Measurements from ENCODE around the gene PGAP2. TPM values are rescaled to one million over a fixed set of nuclear protein-coding genes. Genes with fewer than 3 reads are reported as not detected.
A peak's percentile ranks its signal among the peaks of the same experiment; 100 is the strongest.

The PGAP2 gene
- total RNA-seq, 1 donor from 2014 or later = 22.4 TPM

GRCh38 chr11:3808861-3809623 lies 682 bp downstream of the PGAP2 start:
- H3K9me3 Mint-ChIP-seq (ENCODE audit: unreplicated experiment) = no peaks in the 10 kb centered on the region
- no peak overlapping the region for H3K27ac ChIP-seq (ENCODE audit: low read depth, low read length)
- no peak for FAIRE-seq
- no peaks in the 10 kb centered on the region for H3K79me2 ChIP-seq (ENCODE audit: insufficient read depth, low read length)
- no peaks in the 10 kb centered on the region for H3K9me3 ChIP-seq (ENCODE audit: insufficient read depth, low read depth, low read length)
- no peaks in the 10 kb centered on the region for H3K27me3 Mint-ChIP-seq (ENCODE audit: low read depth, unreplicated experiment)
- H3K27me3 ChIP-seq (ENCODE audit: insufficient read depth, low read length) = no peaks in the 10 kb centered on the region
- peak overlapping the region; percentile 97 for H2AFZ ChIP-seq (ENCODE audit: low read depth, low read length)
- peak overlapping the region; percentile 90 for H3K4me3 ChIP-seq (ENCODE audit: insufficient read depth, low read depth, low read length)
- no peak overlapping the region for H3K27ac Mint-ChIP-seq (ENCODE audit: unreplicated experiment)
- H3K4me1 Mint-ChIP-seq (ENCODE audit: low read depth, unreplicated experiment) = peaks cover 4% of the 10 kb centered on the region
- H3K36me3 ChIP-seq (ENCODE audit: insufficient read depth, low read length) = no peaks in the 10 kb centered on the region
- H3K36me3 Mint-ChIP-seq (ENCODE audit: low read depth, unreplicated experiment) = peaks cover 6% of the 10 kb centered on the region
- peak; percentile 17 for DNase-seq (ENCODE audit: low read depth)
- peak overlapping the region; percentile 93 for H3K4me2 ChIP-seq (ENCODE audit: low read length)
- TF ChIP-seq, protein P1, sequence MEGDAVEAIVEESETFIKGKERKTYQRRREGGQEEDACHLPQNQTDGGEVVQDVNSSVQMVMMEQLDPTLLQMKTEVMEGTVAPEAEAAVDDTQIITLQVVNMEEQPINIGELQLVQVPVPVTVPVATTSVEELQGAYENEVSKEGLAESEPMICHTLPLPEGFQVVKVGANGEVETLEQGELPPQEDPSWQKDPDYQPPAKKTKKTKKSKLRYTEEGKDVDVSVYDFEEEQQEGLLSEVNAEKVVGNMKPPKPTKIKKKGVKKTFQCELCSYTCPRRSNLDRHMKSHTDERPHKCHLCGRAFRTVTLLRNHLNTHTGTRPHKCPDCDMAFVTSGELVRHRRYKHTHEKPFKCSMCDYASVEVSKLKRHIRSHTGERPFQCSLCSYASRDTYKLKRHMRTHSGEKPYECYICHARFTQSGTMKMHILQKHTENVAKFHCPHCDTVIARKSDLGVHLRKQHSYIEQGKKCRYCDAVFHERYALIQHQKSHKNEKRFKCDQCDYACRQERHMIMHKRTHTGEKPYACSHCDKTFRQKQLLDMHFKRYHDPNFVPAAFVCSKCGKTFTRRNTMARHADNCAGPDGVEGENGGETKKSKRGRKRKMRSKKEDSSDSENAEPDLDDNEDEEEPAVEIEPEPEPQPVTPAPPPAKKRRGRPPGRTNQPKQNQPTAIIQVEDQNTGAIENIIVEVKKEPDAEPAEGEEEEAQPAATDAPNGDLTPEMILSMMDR (IDR thresholded peaks at IDR 0.05; ENCODE audit: insufficient read depth, low read depth, low read length) = peak; percentile 29
- TF ChIP-seq EZH2 (IDR thresholded peaks at IDR 0.05; ENCODE audit: insufficient read depth, low read length) = no peak
- peak overlapping the region; percentile 87 for H3K9ac ChIP-seq (ENCODE audit: low read length)
- no peaks in the 10 kb centered on the region for H4K20me1 ChIP-seq (ENCODE audit: insufficient read depth, low read length)
- H3K4me1 ChIP-seq (ENCODE audit: insufficient read depth, low read length) = peaks cover 4% of the 10 kb centered on the region
- H3K4me3 Mint-ChIP-seq (ENCODE audit: unreplicated experiment) = peak overlapping the region; percentile 86

DNA sequence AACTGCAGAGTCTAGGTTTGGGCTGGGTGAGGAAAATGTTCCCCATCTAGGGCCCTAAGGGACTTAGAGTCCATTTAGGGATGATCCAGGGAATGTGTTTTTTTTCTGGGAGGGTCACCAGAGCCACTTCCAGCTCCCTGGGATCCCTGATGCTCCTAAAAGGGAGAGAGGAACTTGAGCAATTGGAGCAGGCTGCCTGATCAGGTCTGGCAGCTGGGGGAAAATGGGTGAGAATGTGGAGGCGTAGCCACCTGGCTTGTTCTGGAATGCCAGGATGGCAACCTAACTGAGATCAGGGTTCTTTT lies 1.2 kb downstream of the PGAP2 start:
- no peaks in the 10 kb centered on the region for H3K9me3 ChIP-seq (ENCODE audit: insufficient read depth, low read depth, low read length)
- H3K36me3 Mint-ChIP-seq (ENCODE audit: low read depth, unreplicated experiment) = peaks cover 6% of the 10 kb centered on the region
- H4K20me1 ChIP-seq (ENCODE audit: insufficient read depth, low read length) = no peaks in the 10 kb centered on the region
- no peaks in the 10 kb centered on the region for H3K36me3 ChIP-seq (ENCODE audit: insufficient read depth, low read length)
- no peaks in the 10 kb centered on the region for H3K27me3 ChIP-seq (ENCODE audit: insufficient read depth, low read length)
- H3K4me2 ChIP-seq (ENCODE audit: low read length) = no peak overlapping the region
- H3K4me3 Mint-ChIP-seq (ENCODE audit: unreplicated experiment) = no peak overlapping the region
- H3K9ac ChIP-seq (ENCODE audit: low read length) = no peak overlapping the region
- H3K4me3 ChIP-seq (ENCODE audit: insufficient read depth, low read depth, low read length) = no peak overlapping the region
- H3K9me3 Mint-ChIP-seq (ENCODE audit: unreplicated experiment) = no peaks in the 10 kb centered on the region
- H3K79me2 ChIP-seq (ENCODE audit: insufficient read depth, low read length) = no peaks in the 10 kb centered on the region
- H2AFZ ChIP-seq (ENCODE audit: low read depth, low read length) = no peak overlapping the region
- DNase-seq (ENCODE audit: low read depth) (no peak), FAIRE-seq (no peak)
- no peaks in the 10 kb centered on the region for H3K4me1 ChIP-seq (ENCODE audit: insufficient read depth, low read length)
- H3K4me1 Mint-ChIP-seq (ENCODE audit: low read depth, unreplicated experiment) = no peaks in the 10 kb centered on the region
- TF ChIP-seq, protein P1 (IDR thresholded peaks at IDR 0.05; ENCODE audit: insufficient read depth, low read depth, low read length) = no peak
- TF ChIP-seq EZH2 (IDR thresholded peaks at IDR 0.05; ENCODE audit: insufficient read depth, low read length) = no peak
- H3K27ac Mint-ChIP-seq (ENCODE audit: unreplicated experiment) = no peak overlapping the region
- H3K27me3 Mint-ChIP-seq (ENCODE audit: low read depth, unreplicated experiment) = no peaks in the 10 kb centered on the region
- H3K27ac ChIP-seq (ENCODE audit: low read depth, low read length) = no peak overlapping the region

GRCh38 chr11:3810446-3810845 lies 2.1 kb downstream of the PGAP2 start:
- Histone ChIP-seq H3K4me3 (ENCODE audit: insufficient read depth, low read depth, low read length) (no peak overlapping the region), H3K4me2 (ENCODE audit: low read length) (no peak overlapping the region), H3K27ac (ENCODE audit: low read depth, low read length) (no peak overlapping the region), H3K27me3 (ENCODE audit: insufficient read depth, low read length) (no peaks in the 10 kb centered on the region), H3K36me3 (ENCODE audit: insufficient read depth, low read length) (no peaks in the 10 kb centered on the region), H4K20me1 (ENCODE audit: insufficient read depth, low read length) (no peaks in the 10 kb centered on the region), H3K9ac (ENCODE audit: low read length) (no peak overlapping the region), H2AFZ (ENCODE audit: low read depth, low read length) (no peak overlapping the region), H3K9me3 (ENCODE audit: insufficient read depth, low read depth, low read length) (no peaks in the 10 kb centered on the region), H3K4me1 (ENCODE audit: insufficient read depth, low read length) (no peaks in the 10 kb centered on the region), H3K79me2 (ENCODE audit: insufficient read depth, low read length) (no peaks in the 10 kb centered on the region)
- Mint-ChIP-seq H3K4me1 (ENCODE audit: low read depth, unreplicated experiment) (no peaks in the 10 kb centered on the region), H3K4me3 (ENCODE audit: unreplicated experiment) (no peak overlapping the region), H3K27ac (ENCODE audit: unreplicated experiment) (no peak overlapping the region), H3K36me3 (ENCODE audit: low read depth, unreplicated experiment) (peaks cover 6% of the 10 kb centered on the region), H3K27me3 (ENCODE audit: low read depth, unreplicated experiment) (no peaks in the 10 kb centered on the region), H3K9me3 (ENCODE audit: unreplicated experiment) (no peaks in the 10 kb centered on the region)
- FAIRE-seq (no peak), DNase-seq (ENCODE audit: low read depth) (no peak)
- no peak for TF ChIP-seq EZH2 (IDR thresholded peaks at IDR 0.05; ENCODE audit: insufficient read depth, low read length)
- TF ChIP-seq, protein P1 (IDR thresholded peaks at IDR 0.05; ENCODE audit: insufficient read depth, low read depth, low read length) = no peak

Data from astrocyte (in vitro differentiated cells and primary cell).